ENCODE data around the gene CELA3B.
"Not testable (repeated sequence)": the region's sequence is repeated elsewhere in the genome, so short reads cannot be mapped to it uniquely, and the experiment has no call there.

GRCh38 chr1:21942959-21943640, 33.7 kb upstream of the CELA3B start:
- TF ChIP-seq ZNF24 (tag by site-specific recombination; IDR thresholded peaks at IDR 0.05); ZNF580 (tag by site-specific recombination; IDR thresholded peaks at IDR 0.05); CTCF (tag by site-specific recombination; IDR thresholded peaks at IDR 0.05); ZNF138 (tag by site-specific recombination; IDR thresholded peaks at IDR 0.05; ENCODE audit: borderline replicate concordance); ZNF660 (tag by site-specific recombination; IDR thresholded peaks at IDR 0.05): not testable (repeated sequence)

All from HEK293 (cell line).